GM23338 (cell line): ENCODE measurements around the gene ADSL. TPM values are rescaled to one million over a fixed set of nuclear protein-coding genes. Genes with fewer than 3 reads are reported as not detected.

ENCODE experiments used
- ATAC-seq: fragments of 200-7000 bp; cut with Tn5 transposase; 3 replicates; pipeline ENCODE4 v1.9.1; 2020
- DNase-seq: peaks from one replicate; pipeline ENCODE4 v3.0.0-alpha.2; 2015; ENCODE audit warnings: low spot score
- H2AFZ ChIP-seq: fragments of 200-600 bp; sonication (generic); 2 replicates; pipeline ENCODE4 v1.8.0; 2016; ENCODE audit warnings: antibody characterized with exemption, mild to moderate bottlenecking, moderate library complexity
- H3F3A ChIP-seq: fragments of 200-600 bp; sonication (generic); replicated peaks from 2 replicates; pipeline ENCODE4 v1.8.0; 2017; ENCODE audit warnings: antibody characterized with exemption, mixed run types, low read depth
- H3K27ac ChIP-seq: fragments of 200-600 bp; sonication (generic); 2 replicates; pipeline ENCODE4 v1.6.1; 2016; ENCODE audit warnings: low read depth
- H3K27me3 ChIP-seq: fragments of 200-600 bp; sonication (generic); 2 replicates; pipeline ENCODE4 v1.8.0; 2016; ENCODE audit warnings: mild to moderate bottlenecking, mixed run types, moderate library complexity; ENCODE audit not compliant: insufficient read depth
- H3K36me3 ChIP-seq: fragments of 200-600 bp; sonication (generic); 2 replicates; pipeline ENCODE4 v1.8.0; 2016; ENCODE audit warnings: mild to moderate bottlenecking; ENCODE audit not compliant: insufficient read depth
- H3K4me1 ChIP-seq: fragments of 200-600 bp; sonication (generic); 2 replicates; pipeline ENCODE4 v1.8.0; 2016; ENCODE audit warnings: mild to moderate bottlenecking, moderate library complexity; ENCODE audit not compliant: insufficient read depth
- H3K4me2 ChIP-seq: fragments of 200-600 bp; sonication (generic); 2 replicates; pipeline ENCODE4 v1.7.1; 2017; ENCODE audit warnings: mixed run types
- H3K4me3 ChIP-seq: fragments of 200-600 bp; sonication (generic); 2 replicates; pipeline ENCODE4 v1.6.1; 2016; ENCODE audit warnings: mixed run types
- H3K79me2 ChIP-seq: fragments of 200-600 bp; sonication (generic); replicated peaks from 2 replicates; pipeline ENCODE4 v1.8.0; 2017; ENCODE audit warnings: mild to moderate bottlenecking; ENCODE audit not compliant: insufficient read depth
- H3K9me2 ChIP-seq: fragments of 200-600 bp; sonication (generic); 2 replicates; pipeline ENCODE4 v1.8.0; 2017; ENCODE audit not compliant: insufficient read depth
- H4K20me1 ChIP-seq: fragments of 200-600 bp; sonication (generic); replicated peaks from 2 replicates; pipeline ENCODE4 v1.8.0; 2017; ENCODE audit warnings: mild to moderate bottlenecking; ENCODE audit not compliant: insufficient read depth
- H3K27ac Mint-ChIP-seq: 2 replicates; pipeline ENCODE4 v1.8.0; 2020; ENCODE audit warnings: inconsistent platforms, mild to moderate bottlenecking, moderate library complexity, mixed read lengths
- H3K27me3 Mint-ChIP-seq: 3 replicates; pipeline ENCODE4 v1.8.0; 2022; ENCODE audit warnings: low read depth, mild to moderate bottlenecking, moderate library complexity, mixed read lengths, inconsistent platforms; ENCODE audit not compliant: insufficient read depth, poor library complexity
- H3K36me3 Mint-ChIP-seq: 3 replicates; pipeline ENCODE4 v1.8.0; 2021; ENCODE audit warnings: low read depth, mild to moderate bottlenecking, inconsistent platforms, moderate library complexity, mixed read lengths
- H3K4me1 Mint-ChIP-seq: 3 replicates; pipeline ENCODE4 v1.8.0; 2020; ENCODE audit warnings: mild to moderate bottlenecking, inconsistent platforms, mixed read lengths
- H3K4me3 Mint-ChIP-seq: 3 replicates; pipeline ENCODE4 v1.8.0; 2021; ENCODE audit warnings: moderate library complexity, mild to moderate bottlenecking, inconsistent platforms, mixed read lengths
- H3K9me3 Mint-ChIP-seq: 3 replicates; pipeline ENCODE4 v1.8.0; 2020; ENCODE audit warnings: moderate library complexity, mild to moderate bottlenecking, inconsistent platforms, mixed read lengths
- CREB1 ChIP-seq: fragments of 250-450 bp; sonication (Bioruptor Pico); IDR thresholded peaks from 2 replicates; pipeline ENCODE4 v1.5.0; 2020; ENCODE audit warnings: low read depth, mild to moderate bottlenecking, moderate library complexity
- ETS1 ChIP-seq: IDR thresholded peaks from 2 replicates; pipeline ENCODE4 v1.6.1; 2016; ENCODE audit warnings: antibody characterized with exemption
- EZH2 ChIP-seq: fragments of 200-600 bp; sonication (generic); IDR thresholded peaks from one replicate; pipeline ENCODE4 v1.8.0; 2017; ENCODE audit warnings: antibody characterized with exemption, mild to moderate bottlenecking, low read depth; ENCODE audit not compliant: unreplicated experiment
- JUNB ChIP-seq: IDR thresholded peaks from one replicate; pipeline ENCODE4 v1.6.1; 2016; ENCODE audit warnings: antibody characterized with exemption; ENCODE audit not compliant: unreplicated experiment
- POLR2AphosphoS5 ChIP-seq: IDR thresholded peaks from 2 replicates; pipeline ENCODE4 v1.6.1; 2016; ENCODE audit warnings: antibody characterized with exemption, low read depth
- REST ChIP-seq: IDR thresholded peaks from one replicate; pipeline ENCODE4 v1.6.1; 2018; ENCODE audit warnings: antibody characterized with exemption; ENCODE audit not compliant: unreplicated experiment
- ZNF114 ChIP-seq: fragments of 250-450 bp; sonication (Bioruptor Pico); IDR thresholded peaks from 2 replicates; pipeline ENCODE4 v1.5.0; 2020; ENCODE audit warnings: mild to moderate bottlenecking, moderate library complexity
- ZNF331 ChIP-seq: fragments of 250-450 bp; sonication (Bioruptor Pico); IDR thresholded peaks from 2 replicates; pipeline ENCODE4 v1.5.0; 2020; ENCODE audit warnings: low read depth, mild to moderate bottlenecking, moderate library complexity
- ZNF462 ChIP-seq: fragments of 250-450 bp; sonication (Bioruptor Pico); IDR thresholded peaks from 2 replicates; pipeline ENCODE4 v1.5.0; 2020; ENCODE audit warnings: mild to moderate bottlenecking, moderate library complexity
- polyA plus RNA-seq: library from polyadenylated mRNA; unstranded; fragments of >200 nt; fragmentation: Nextera tagmentation; extraction: Ambion mirVana; gene quantifications from 2 replicates; pipeline ENCODE4 v1.2.1, GENCODE V29; 2016
- total RNA-seq: library from RNA; depleted of rRNA; stranded (reverse); fragments of >200 nt; shearing (Covaris generic); gene quantifications from 2 replicates; pipeline ENCODE4 v1.2.3, GENCODE V29; 2014

ADSL gene
- total and polyA plus RNA-seq, 2 experiments from 2014 or later, result 120 to 232 TPM

GRCh38 chr22:40407831-40408717 lies 61.8 kb downstream of the ADSL start:
- Histone ChIP-seq H3K27me3 (no peaks in the 10 kb centered on the region), H3K27ac (no peak overlapping the region), H3K4me3 (no peak overlapping the region), H3K79me2 (no peaks in the 10 kb centered on the region), H3K9me2 (no peaks in the 10 kb centered on the region), H4K20me1 (no peaks in the 10 kb centered on the region), H3K4me2 (no peak overlapping the region), H3K36me3 (peaks cover 7% of the 10 kb centered on the region; the same call in 1 of the 2 replicates), H3F3A (no peaks in the 10 kb centered on the region), H2AFZ (no peak overlapping the region), H3K4me1 (no peaks in the 10 kb centered on the region)
- peaks cover 8% of the 10 kb centered on the region for H3K27me3 Mint-ChIP-seq
- peaks cover 26% of the 10 kb centered on the region for H3K36me3 Mint-ChIP-seq
- no peaks in the 10 kb centered on the region for H3K4me1 Mint-ChIP-seq
- peaks cover 2% of the 10 kb centered on the region; the same call in 2 of the 3 replicates for H3K9me3 Mint-ChIP-seq
- DNase-seq (no peak), ATAC-seq (no peak)
- no peak overlapping the region for H3K27ac Mint-ChIP-seq
- TF ChIP-seq ZNF331 (no peak), ZNF462 (CRISPR knock-in tag) (no peak), ETS1 (no peak), POLR2AphosphoS5 (no peak; the same call in 1 of the 2 replicates), REST (no peak), ZNF114 (CRISPR knock-in tag) (no peak), CREB1 (CRISPR knock-in tag) (no peak), EZH2 (no peak), JUNB (no peak)
- H3K4me3 Mint-ChIP-seq, result no peak overlapping the region
